Adrenal gland (tissue), 5 donors: ENCODE results near the gene EBF3.

Experiments
- CTCF ChIP-seq, 6 experiments: fragments of 450-650 bp in 4 of 6; fragments of 200-600 bp in 2 of 6; sonication (generic) in 1 of 6; IDR thresholded peaks; 1 replicate in 5 of 6; 2 replicates in 1 of 6; pipeline versions ENCODE4 v1.5.1 to v1.8.0; 2016 to 2021; ENCODE audit warnings: antibody characterized with exemption in 6 of 6, mild to moderate bottlenecking in 2 of 6, moderate library complexity in 1 of 6
- POLR2A ChIP-seq, 2 donors: fragments of 450-650 bp; IDR thresholded peaks; one replicate each; pipeline ENCODE4 v1.6.1; 2017; ENCODE audit warnings: antibody characterized with exemption in 2 of 2, mild to moderate bottlenecking in 2 of 2, moderate library complexity in 1 of 2
- donor health status: DM: no; HTN: no; CAD: no.

- TF ChIP-seq CTCF (IDR thresholded peaks at IDR 0.05) (no peak), POLR2A (IDR thresholded peaks at IDR 0.05) (no peak)
Measured at GRCh38 chr10:130002606-130003005, 38.5 kb upstream of the EBF3 start.
